SK-N-SH (cell line): ENCODE measurements around the gene TSPAN31. TPM values are rescaled to one million over a fixed set of nuclear protein-coding genes. Genes with fewer than 3 reads are reported as not detected.

Experiments used
- CTCF ChIA-PET: fragments of 300-600, 350-600 bp; formaldehyde crosslinking; extraction: SDS; loops from one replicate; lab custom pipeline; 2021; lab: Yijun Ruan, JAX
- POLR2A ChIA-PET: fragments of 350-600 bp; sonication (Branson Sonifier 250); formaldehyde crosslinking; extraction: SDS; loops from one replicate; lab custom pipeline; 2020; ENCODE audit warnings: antibody characterized with exemption, inconsistent platforms; lab: Yijun Ruan, JAX
- DNase-seq: peaks from one replicate; pipeline ENCODE4 v3.0.0; 2012
- H2AFZ ChIP-seq: fragments of 200-600 bp; sonication (generic); 2 replicates; pipeline ENCODE4 v1.8.1; 2016; ENCODE audit warnings: antibody characterized with exemption, mild to moderate bottlenecking, low read depth
- H3F3A ChIP-seq: fragments of 200-600 bp; sonication (generic); replicated peaks from 2 replicates; pipeline ENCODE3; 2016; ENCODE audit warnings: antibody characterized with exemption, mild to moderate bottlenecking; ENCODE audit not compliant: insufficient read depth
- H3K27ac ChIP-seq, 2 experiments: fragments of 200-500 bp in 1 of 2; fragments of 200-600 bp in 1 of 2; sonication (Bioruptor generic) in 1 of 2; sonication (generic), shearing (Covaris generic) in 1 of 2; 2 replicates each; pipeline versions ENCODE4 v1.5.1 to v1.6.1; 2014 to 2016; ENCODE audit warnings: low read depth in 2 of 2, inconsistent platforms in 1 of 2, low read length in 1 of 2, mild to moderate bottlenecking in 1 of 2, mixed read lengths in 1 of 2
- H3K27me3 ChIP-seq: fragments of 200-600 bp; sonication (generic), shearing (Covaris generic); 2 replicates; pipeline ENCODE4 v1.6.1; 2016; ENCODE audit warnings: mixed run types; ENCODE audit not compliant: insufficient read depth
- H3K36me3 ChIP-seq, 2 experiments: fragments of 200-500 bp in 1 of 2; fragments of 200-600 bp in 1 of 2; sonication (Bioruptor generic) in 1 of 2; sonication (generic) in 1 of 2; replicated peaks in 1 of 2; 2 replicates each; pipeline versions ENCODE3 to v1.5.1; 2014 to 2016; ENCODE audit warnings: low read length in 1 of 2, mild to moderate bottlenecking in 1 of 2; ENCODE audit not compliant: insufficient read depth in 2 of 2, control insufficient read depth in 1 of 2
- H3K4me1 ChIP-seq, 2 experiments: fragments of 200-500 bp in 1 of 2; fragments of 200-600 bp in 1 of 2; sonication (Bioruptor generic) in 1 of 2; sonication (generic), shearing (Covaris generic) in 1 of 2; 2 replicates each; pipeline versions ENCODE4 v1.5.1 to v1.6.1; 2014 to 2016; ENCODE audit warnings: low read depth in 1 of 2, low read length in 1 of 2, mixed run types in 1 of 2; ENCODE audit not compliant: insufficient read depth in 2 of 2, control insufficient read depth in 1 of 2
- H3K4me2 ChIP-seq: fragments of 200-600 bp; sonication (generic), shearing (Covaris generic); 2 replicates; pipeline ENCODE4 v1.6.1; 2017; ENCODE audit warnings: mixed run types
- H3K4me3 ChIP-seq, 2 experiments: fragments of 200-500 bp in 1 of 2; fragments of 200-600 bp in 1 of 2; sonication (Bioruptor generic) in 1 of 2; sonication (generic), shearing (Covaris generic) in 1 of 2; 2 replicates each; pipeline versions ENCODE4 v1.5.1 to v1.8.1; 2014 to 2016; ENCODE audit warnings: low read depth in 2 of 2, inconsistent platforms in 1 of 2, low read length in 1 of 2, mild to moderate bottlenecking in 1 of 2, mixed read lengths in 1 of 2, moderate library complexity in 1 of 2
- H3K79me2 ChIP-seq: fragments of 200-600 bp; sonication (generic); 2 replicates; pipeline ENCODE4 v1.8.1; 2017; ENCODE audit warnings: mild to moderate bottlenecking; ENCODE audit not compliant: insufficient read depth
- H3K9ac ChIP-seq: fragments of 200-600 bp; sonication (generic); 2 replicates; pipeline ENCODE4 v1.6.1; 2017; ENCODE audit warnings: mixed run types
- H3K9me2 ChIP-seq: fragments of 200-600 bp; sonication (generic); 2 replicates; pipeline ENCODE4 v1.6.1; 2017; ENCODE audit warnings: mixed run types
- H3K9me3 ChIP-seq: fragments of 200-600 bp; sonication (generic); 2 replicates; pipeline ENCODE4 v1.6.1; 2017; ENCODE audit warnings: mixed run types, mild to moderate bottlenecking, moderate library complexity
- H4K20me1 ChIP-seq: fragments of 200-600 bp; sonication (generic); 2 replicates; pipeline ENCODE4 v1.6.1; 2017; ENCODE audit warnings: mild to moderate bottlenecking, mixed run types; ENCODE audit not compliant: insufficient read depth
- CHD2 ChIP-seq: fragments of 150-350 bp; IDR thresholded peaks from 2 replicates; pipeline ENCODE4 v1.6.1; 2018; ENCODE audit warnings: low read length; ENCODE audit not compliant: partially characterized antibody
- ELF1 ChIP-seq: IDR thresholded peaks from 2 replicates; pipeline ENCODE4 v1.4.0; 2012
- FOSL2 ChIP-seq: IDR thresholded peaks from 2 replicates; pipeline ENCODE4 v1.4.0; 2012; ENCODE audit warnings: low read depth, mild to moderate bottlenecking, moderate library complexity, borderline replicate concordance
- GABPA ChIP-seq: IDR thresholded peaks from 2 replicates; pipeline ENCODE4 v1.4.0; 2012; ENCODE audit warnings: low read depth, mild to moderate bottlenecking
- GATA2 ChIP-seq: sonication (generic); formaldehyde crosslinking; IDR thresholded peaks from 2 replicates; pipeline ENCODE4 v1.5.0; 2020; ENCODE audit warnings: mild to moderate bottlenecking, missing genetic modification reagents
- MEF2A ChIP-seq: IDR thresholded peaks from 2 replicates; pipeline ENCODE4 v1.4.0; 2012; ENCODE audit warnings: low read depth, borderline replicate concordance
- MXI1 ChIP-seq: IDR thresholded peaks from 2 replicates; pipeline ENCODE4 v1.6.1; 2012; ENCODE audit warnings: mild to moderate bottlenecking, low read depth, low read length, improper control_type of control experiment
- NRF1 ChIP-seq: IDR thresholded peaks from 2 replicates; pipeline ENCODE4 v1.6.1; 2012; ENCODE audit warnings: low read depth, mild to moderate bottlenecking, low read length
- POLR2AphosphoS5 ChIP-seq: IDR thresholded peaks from 2 replicates; pipeline ENCODE4 v1.6.1; 2012; ENCODE audit warnings: low read depth, low read length
- RAD21 ChIP-seq: IDR thresholded peaks from 2 replicates; pipeline ENCODE4 v1.6.1; 2012; ENCODE audit warnings: mild to moderate bottlenecking, low read length
- RXRA ChIP-seq: IDR thresholded peaks from 2 replicates; pipeline ENCODE4 v1.4.0; 2012; ENCODE audit warnings: low read depth, mild to moderate bottlenecking, borderline replicate concordance
- SMC3 ChIP-seq: IDR thresholded peaks from 2 replicates; pipeline ENCODE4 v1.6.1; 2012; ENCODE audit warnings: low read depth, low read length, improper control_type of control experiment
- TAF1 ChIP-seq: IDR thresholded peaks from 2 replicates; pipeline ENCODE4 v1.6.1; 2012; ENCODE audit warnings: low read depth, mild to moderate bottlenecking, low read length, moderate library complexity, borderline replicate concordance
- TCF12 ChIP-seq: IDR thresholded peaks from 2 replicates; pipeline ENCODE4 v1.4.0; 2012
- TEAD4 ChIP-seq: IDR thresholded peaks from 2 replicates; pipeline ENCODE4 v1.4.0; 2012; ENCODE audit warnings: mild to moderate bottlenecking, borderline replicate concordance; ENCODE audit not compliant: insufficient read depth
- WGBS: methylation state at CpG from one replicate; pipeline ENCODE4 v1.1.6; 2017; ENCODE audit warnings: low lambda C conversion rate; 5-methylcytosine and 5-hydroxymethylcytosine counted together
- polyA plus RNA-seq, 3 experiments: library from polyadenylated mRNA; depleted of rRNA; stranded (reverse); fragments of >200 nt; gene quantifications; 2 replicates each; pipeline ENCODE4 v1.2.3, GENCODE V29; 2012
- TF ChIP-seq, protein P1 (sequence below): fragments of 150-350 bp; IDR thresholded peaks from 2 replicates; pipeline ENCODE4 v1.6.1; 2016; ENCODE audit warnings: mild to moderate bottlenecking, low read depth, low read length
- TF ChIP-seq, protein P2 (sequence below): IDR thresholded peaks from 2 replicates; pipeline ENCODE4 v1.4.0; 2012; ENCODE audit warnings: low read depth
- TF ChIP-seq, protein P3 (sequence below): fragments of 150-350 bp; IDR thresholded peaks from 2 replicates; pipeline ENCODE4 v1.6.1; 2017; ENCODE audit warnings: antibody characterized with exemption, low read length, low read depth, borderline replicate concordance
- TF ChIP-seq, protein P4 (sequence below): IDR thresholded peaks from 2 replicates; pipeline ENCODE4 v1.4.0; 2012; ENCODE audit warnings: low read depth, borderline replicate concordance
- TF ChIP-seq, protein P5 (sequence below): IDR thresholded peaks from 2 replicates; pipeline ENCODE4; 2012

TSPAN31 gene
- polyA plus RNA-seq, 1 of the 3 experiments (the other 2 are of a cell fraction) = 36.8 TPM

DNA sequence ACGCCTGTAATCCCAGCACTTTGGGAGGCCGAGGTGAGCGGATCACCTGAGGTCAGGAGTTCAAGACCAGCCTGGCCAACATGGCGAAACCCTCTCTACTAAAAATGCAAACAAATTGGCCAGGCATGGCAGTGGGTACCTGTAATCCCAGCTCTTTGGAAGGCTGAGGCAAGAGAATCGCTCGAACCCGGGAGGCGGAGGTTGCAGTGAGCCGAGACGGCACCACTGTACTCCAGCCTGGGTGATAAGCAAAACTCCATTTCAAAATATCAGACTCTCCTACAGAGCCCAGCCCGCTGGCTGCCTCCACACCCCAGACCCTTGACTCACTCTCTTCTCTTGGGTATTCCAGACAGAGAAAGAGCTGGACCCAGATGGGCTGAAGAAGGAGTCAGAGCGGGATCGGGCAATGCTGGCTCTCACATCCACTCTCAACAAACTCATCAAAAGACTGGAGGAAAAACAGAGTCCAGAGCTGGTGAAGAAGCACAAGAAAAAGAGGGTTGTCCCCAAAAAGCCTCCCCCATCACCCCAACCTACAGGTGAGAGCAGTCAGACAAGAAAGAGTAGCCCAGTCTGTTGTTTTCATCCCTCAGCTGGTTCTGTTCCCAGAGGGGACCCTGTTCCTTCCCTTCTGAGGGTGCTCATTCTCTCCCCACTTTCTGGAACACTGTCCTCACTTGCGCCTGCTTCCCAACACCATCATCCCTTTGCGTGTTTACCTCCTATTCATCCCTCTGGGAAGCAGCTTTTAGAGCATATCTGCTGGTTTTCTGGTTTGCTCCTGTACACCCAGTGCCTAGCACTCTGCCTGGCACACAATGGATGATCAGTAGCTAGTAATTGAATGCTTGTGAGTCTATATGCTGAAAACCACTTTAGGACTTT lies 26.0 kb upstream of the TSPAN31 start:
- H2AFZ ChIP-seq = no peak overlapping the region
- H3K27ac ChIP-seq = no peak overlapping the region
- no peaks in the 10 kb centered on the region for H3K9me2 ChIP-seq
- WGBS = 99% methylated on average over 15 of the region's 15 CpGs
- H3K9ac ChIP-seq = no peak overlapping the region
- no peaks in the 10 kb centered on the region for H4K20me1 ChIP-seq
- ChIA-PET POLR2A (no interaction called here), CTCF (interaction anchor here (1.1 to 9.4 kb wide), 5 partner anchors 17 to 136 kb away, joined by 3 to 133 read pairs (median 5); partner anchors contain the start of gene AGAP2)
- H3K9me3 ChIP-seq = no peaks in the 10 kb centered on the region
- H3F3A ChIP-seq = peaks cover 7% of the 10 kb centered on the region
- DNase-seq = no peak
- no peaks in the 10 kb centered on the region for H3K4me1 ChIP-seq
- no peaks in the 10 kb centered on the region for H3K27me3 ChIP-seq
- no peak overlapping the region for H3K4me3 ChIP-seq
- no peak overlapping the region for H3K4me2 ChIP-seq
- no peak for TF ChIP-seq TCF12
- TF ChIP-seq, protein P1, sequence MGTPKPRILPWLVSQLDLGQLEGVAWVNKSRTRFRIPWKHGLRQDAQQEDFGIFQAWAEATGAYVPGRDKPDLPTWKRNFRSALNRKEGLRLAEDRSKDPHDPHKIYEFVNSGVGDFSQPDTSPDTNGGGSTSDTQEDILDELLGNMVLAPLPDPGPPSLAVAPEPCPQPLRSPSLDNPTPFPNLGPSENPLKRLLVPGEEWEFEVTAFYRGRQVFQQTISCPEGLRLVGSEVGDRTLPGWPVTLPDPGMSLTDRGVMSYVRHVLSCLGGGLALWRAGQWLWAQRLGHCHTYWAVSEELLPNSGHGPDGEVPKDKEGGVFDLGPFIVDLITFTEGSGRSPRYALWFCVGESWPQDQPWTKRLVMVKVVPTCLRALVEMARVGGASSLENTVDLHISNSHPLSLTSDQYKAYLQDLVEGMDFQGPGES = no peak
- TF ChIP-seq RXRA = no peak
- TF ChIP-seq FOSL2 = no peak
- TF ChIP-seq SMC3 = no peak
- TF ChIP-seq GATA2 = no peak
- H3K36me3 ChIP-seq = peaks cover 12 to 43% of the 10 kb centered on the region in 2 experiments
- no peaks in the 10 kb centered on the region for H3K79me2 ChIP-seq

DNA sequence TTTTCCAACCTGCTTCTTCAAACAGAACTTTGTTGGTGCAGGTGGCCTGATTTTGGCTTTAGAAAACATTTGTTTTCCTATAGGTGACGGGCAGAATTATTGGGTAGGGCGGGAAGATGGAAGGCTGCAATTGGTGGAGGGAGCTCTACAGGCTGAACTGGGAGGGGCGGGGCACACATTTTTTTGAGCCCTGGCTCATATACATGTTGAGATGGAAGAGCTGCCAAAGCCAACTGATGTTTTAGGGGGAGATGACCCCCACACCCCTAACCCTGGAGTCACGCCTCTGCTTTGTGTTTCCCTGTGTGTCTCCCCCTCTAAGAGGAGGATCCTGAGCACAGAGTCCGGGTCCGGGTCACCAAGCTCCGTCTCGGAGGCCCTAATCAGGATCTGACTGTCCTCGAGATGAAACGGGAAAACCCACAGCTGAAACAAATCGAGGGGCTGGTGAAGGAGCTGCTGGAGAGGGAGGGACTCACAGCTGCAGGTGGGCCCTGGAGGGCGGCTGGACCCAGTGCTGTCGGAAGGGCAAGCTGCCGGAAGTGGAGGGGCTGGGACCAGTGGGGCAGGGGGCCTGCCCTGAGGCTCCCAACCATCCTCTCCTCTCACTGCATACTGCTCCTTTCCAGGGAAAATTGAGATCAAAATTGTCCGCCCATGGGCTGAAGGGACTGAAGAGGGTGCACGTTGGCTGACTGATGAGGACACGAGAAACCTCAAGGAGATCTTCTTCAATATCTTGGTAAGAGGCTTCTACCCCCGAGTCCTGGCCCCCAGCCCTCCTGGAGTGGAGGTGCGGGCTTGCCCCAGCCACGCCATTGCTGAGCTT lies 24.8 kb upstream of the TSPAN31 start:
- H3K27ac ChIP-seq = no peak overlapping the region
- POLR2A ChIA-PET = interaction anchor here (1.2 kb wide), 1 partner anchor 11 kb away, joined by 3 read pairs; no protein-coding TSS in a partner anchor
- H3K9me2 ChIP-seq = no peaks in the 10 kb centered on the region
- no peak overlapping the region for H3K4me3 ChIP-seq
- H3K4me1 ChIP-seq = no peaks in the 10 kb centered on the region
- H3K27me3 ChIP-seq = no peaks in the 10 kb centered on the region
- WGBS = 95% methylated on average over 18 of the region's 20 CpGs
- H4K20me1 ChIP-seq = no peaks in the 10 kb centered on the region
- CTCF ChIA-PET = interaction anchor here (1.1 to 9.4 kb wide), 5 partner anchors 16 to 137 kb away, joined by 3 to 133 read pairs (median 5); partner anchors contain the start of genes AGAP2 and B4GALNT1
- no peak for DNase-seq
- peaks cover 7 to 43% of the 10 kb centered on the region in 2 experiments for H3K36me3 ChIP-seq
- H3K9me3 ChIP-seq = no peaks in the 10 kb centered on the region
- H3K9ac ChIP-seq = no peak overlapping the region
- H3K79me2 ChIP-seq = no peaks in the 10 kb centered on the region
- no peak overlapping the region for H2AFZ ChIP-seq
- peaks cover 7% of the 10 kb centered on the region for H3F3A ChIP-seq
- H3K4me2 ChIP-seq = no peak overlapping the region
- TF ChIP-seq GABPA = no peak
- TF ChIP-seq, protein P2, sequence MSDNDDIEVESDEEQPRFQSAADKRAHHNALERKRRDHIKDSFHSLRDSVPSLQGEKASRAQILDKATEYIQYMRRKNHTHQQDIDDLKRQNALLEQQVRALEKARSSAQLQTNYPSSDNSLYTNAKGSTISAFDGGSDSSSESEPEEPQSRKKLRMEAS = no peak
- TF ChIP-seq, protein P1 = no peak
- TF ChIP-seq TCF12 = no peak
- TF ChIP-seq TAF1 = no peak
- no peak for TF ChIP-seq TEAD4
- no peak for TF ChIP-seq RAD21
- TF ChIP-seq, protein P3, sequence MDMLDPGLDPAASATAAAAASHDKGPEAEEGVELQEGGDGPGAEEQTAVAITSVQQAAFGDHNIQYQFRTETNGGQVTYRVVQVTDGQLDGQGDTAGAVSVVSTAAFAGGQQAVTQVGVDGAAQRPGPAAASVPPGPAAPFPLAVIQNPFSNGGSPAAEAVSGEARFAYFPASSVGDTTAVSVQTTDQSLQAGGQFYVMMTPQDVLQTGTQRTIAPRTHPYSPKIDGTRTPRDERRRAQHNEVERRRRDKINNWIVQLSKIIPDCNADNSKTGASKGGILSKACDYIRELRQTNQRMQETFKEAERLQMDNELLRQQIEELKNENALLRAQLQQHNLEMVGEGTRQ = no peak
- no peak for TF ChIP-seq CHD2
- no peak for TF ChIP-seq ELF1
- TF ChIP-seq, protein P4, sequence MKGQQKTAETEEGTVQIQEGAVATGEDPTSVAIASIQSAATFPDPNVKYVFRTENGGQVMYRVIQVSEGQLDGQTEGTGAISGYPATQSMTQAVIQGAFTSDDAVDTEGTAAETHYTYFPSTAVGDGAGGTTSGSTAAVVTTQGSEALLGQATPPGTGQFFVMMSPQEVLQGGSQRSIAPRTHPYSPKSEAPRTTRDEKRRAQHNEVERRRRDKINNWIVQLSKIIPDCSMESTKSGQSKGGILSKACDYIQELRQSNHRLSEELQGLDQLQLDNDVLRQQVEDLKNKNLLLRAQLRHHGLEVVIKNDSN = no peak
- TF ChIP-seq, protein P5, sequence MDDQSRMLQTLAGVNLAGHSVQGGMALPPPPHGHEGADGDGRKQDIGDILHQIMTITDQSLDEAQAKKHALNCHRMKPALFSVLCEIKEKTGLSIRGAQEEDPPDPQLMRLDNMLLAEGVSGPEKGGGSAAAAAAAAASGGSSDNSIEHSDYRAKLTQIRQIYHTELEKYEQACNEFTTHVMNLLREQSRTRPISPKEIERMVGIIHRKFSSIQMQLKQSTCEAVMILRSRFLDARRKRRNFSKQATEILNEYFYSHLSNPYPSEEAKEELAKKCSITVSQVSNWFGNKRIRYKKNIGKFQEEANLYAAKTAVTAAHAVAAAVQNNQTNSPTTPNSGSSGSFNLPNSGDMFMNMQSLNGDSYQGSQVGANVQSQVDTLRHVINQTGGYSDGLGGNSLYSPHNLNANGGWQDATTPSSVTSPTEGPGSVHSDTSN = no peak
- TF ChIP-seq MEF2A = no peak
- TF ChIP-seq POLR2AphosphoS5 = no peak
- no peak for TF ChIP-seq NRF1
- TF ChIP-seq MXI1 = no peak
- no peak for TF ChIP-seq FOSL2
